DND-41 (cell line): ENCODE results near the gene PSMC3.

Source experiments
- ATAC-seq: fragments of 200-7000 bp; cut with Tn5 transposase; 3 replicates; pipeline ENCODE4 v1.9.1; 2021; ENCODE audit warnings: low read depth; ENCODE audit not compliant: insufficient read depth
- DNase-seq: peaks from one replicate; pipeline ENCODE4 v3.0.0-alpha.2; 2020
- H2AFZ ChIP-seq: 2 replicates; pipeline ENCODE4 v1.6.0; 2012; ENCODE audit warnings: low read depth, low read length
- H3K27ac ChIP-seq: 2 replicates; pipeline ENCODE4 v1.5.1; 2012; ENCODE audit warnings: low read length, inconsistent platforms
- H3K27me3 ChIP-seq: fragments of 200-600 bp; sonication (generic); 2 replicates; pipeline ENCODE4 v1.6.0; 2012; ENCODE audit warnings: low read length, mild to moderate bottlenecking, inconsistent platforms; ENCODE audit not compliant: insufficient read depth, poor library complexity
- H3K36me3 ChIP-seq: 2 replicates; pipeline ENCODE4 v1.5.1; 2012; ENCODE audit warnings: low read length, inconsistent platforms; ENCODE audit not compliant: insufficient read depth
- H3K4me1 ChIP-seq: 2 replicates; pipeline ENCODE4 v1.5.1; 2012; ENCODE audit warnings: mild to moderate bottlenecking, low read length; ENCODE audit not compliant: insufficient read depth
- H3K4me2 ChIP-seq: 2 replicates; pipeline ENCODE4 v1.6.0; 2012; ENCODE audit warnings: mild to moderate bottlenecking, moderate library complexity, low read length, inconsistent platforms; ENCODE audit not compliant: insufficient read depth
- H3K4me3 ChIP-seq, 2 experiments: fragments of 200-600 bp in 1 of 2; shearing (Covaris generic) in 1 of 2; 2 replicates each; pipeline ENCODE4 v1.5.1; 2012 to 2016; ENCODE audit warnings: inconsistent platforms in 2 of 2, low read length in 2 of 2, mild to moderate bottlenecking in 2 of 2, low read depth in 1 of 2, moderate library complexity in 1 of 2
- H3K79me2 ChIP-seq: 2 replicates; pipeline ENCODE4 v1.6.0; 2012; ENCODE audit warnings: low read length, inconsistent platforms; ENCODE audit not compliant: insufficient read depth
- H3K9ac ChIP-seq: 2 replicates; pipeline ENCODE4 v1.6.0; 2012; ENCODE audit warnings: low read depth, mild to moderate bottlenecking, inconsistent platforms, low read length, moderate library complexity
- H3K9me3 ChIP-seq: 2 replicates; pipeline ENCODE4 v1.5.1; 2012; ENCODE audit warnings: low read length, moderate library complexity, mild to moderate bottlenecking, inconsistent platforms; ENCODE audit not compliant: insufficient read depth, severe bottlenecking
- H4K20me1 ChIP-seq: 2 replicates; pipeline ENCODE4 v1.6.0; 2012; ENCODE audit warnings: low read length; ENCODE audit not compliant: insufficient read depth
- CTCF ChIP-seq: IDR thresholded peaks from 2 replicates; pipeline ENCODE4 v1.5.1; 2012; ENCODE audit warnings: borderline replicate concordance, low read length, moderate library complexity, mild to moderate bottlenecking; ENCODE audit not compliant: poor library complexity, severe bottlenecking; ENCODE audit errors: extremely low read depth
- EZH2 ChIP-seq: IDR thresholded peaks from 3 replicates; pipeline ENCODE4 v1.6.1; 2012; ENCODE audit warnings: borderline replicate concordance, low read depth, mild to moderate bottlenecking, moderate library complexity, low read length, inconsistent platforms; ENCODE audit not compliant: severe bottlenecking

Gene PSMC3

GRCh38 chr11:47431356-47432083, 5.3 kb upstream of the PSMC3 start:
- no peak overlapping the region for H3K4me3 ChIP-seq
- ATAC-seq (no peak), DNase-seq (no peak)
- H4K20me1 ChIP-seq: no peaks in the 10 kb centered on the region
- H3K27ac ChIP-seq: no peak overlapping the region
- no peaks in the 10 kb centered on the region for H3K36me3 ChIP-seq
- H3K4me2 ChIP-seq: no peak overlapping the region
- no peak for TF ChIP-seq EZH2
- H2AFZ ChIP-seq: no peak overlapping the region
- H3K9ac ChIP-seq: no peak overlapping the region
- H3K79me2 ChIP-seq: no peaks in the 10 kb centered on the region
- no peaks in the 10 kb centered on the region for H3K27me3 ChIP-seq
- H3K9me3 ChIP-seq: no peaks in the 10 kb centered on the region
- peaks cover 7% of the 10 kb centered on the region for H3K4me1 ChIP-seq

- Histone ChIP-seq H3K27me3 (no peaks in the 10 kb centered on the region), H3K9ac (no peak overlapping the region), H3K4me2 (no peak overlapping the region), H3K4me3 (no peak overlapping the region), H4K20me1 (no peaks in the 10 kb centered on the region), H3K4me1 (peaks cover 7% of the 10 kb centered on the region), H2AFZ (no peak overlapping the region), H3K79me2 (peaks cover 7% of the 10 kb centered on the region), H3K27ac (no peak overlapping the region), H3K9me3 (no peaks in the 10 kb centered on the region), H3K36me3 (peaks cover 2% of the 10 kb centered on the region; the same call in 1 of the 2 replicates)
- TF ChIP-seq CTCF (no peak), EZH2 (no peak)
- no peak for DNase-seq
- ATAC-seq: no peak
These were observed 4.3 kb upstream of the PSMC3 start for GRCh38 chr11:47430524-47430923.

GRCh38 chr11:47425611-47426010, 628 bp downstream of the PSMC3 start:
- no peak for DNase-seq
- H3K9ac ChIP-seq: peak overlapping the region; percentile 96
- TF ChIP-seq CTCF: no peak
- TF ChIP-seq EZH2: no peak
- no peaks in the 10 kb centered on the region for H3K9me3 ChIP-seq
- H4K20me1 ChIP-seq: peaks cover 13% of the 10 kb centered on the region
- H3K4me2 ChIP-seq: peak overlapping the region; percentile 85
- peak overlapping the region; percentile 98 for H2AFZ ChIP-seq
- ATAC-seq: peak; percentile 1; the same call in 1 of the 3 replicates
- H3K36me3 ChIP-seq: peaks cover 50% of the 10 kb centered on the region
- peak overlapping the region; percentile 100 for H3K27ac ChIP-seq
- H3K27me3 ChIP-seq: no peaks in the 10 kb centered on the region
- peaks cover 32% of the 10 kb centered on the region for H3K4me1 ChIP-seq
- H3K4me3 ChIP-seq: peak overlapping the region; percentile 94 to 100
- H3K79me2 ChIP-seq: peaks cover 37% of the 10 kb centered on the region

GRCh38 chr11:47418454-47419259, 7.6 kb downstream of the PSMC3 start:
- ATAC-seq (no peak; the same call in 2 of the 3 replicates), DNase-seq (no peak)
- Histone ChIP-seq H3K27ac (no peak overlapping the region), H3K4me2 (no peak overlapping the region), H3K9me3 (no peaks in the 10 kb centered on the region), H3K36me3 (peaks cover 89% of the 10 kb centered on the region), H3K27me3 (no peaks in the 10 kb centered on the region), H3K79me2 (peaks cover 11% of the 10 kb centered on the region), H3K4me1 (peaks cover 6% of the 10 kb centered on the region), H2AFZ (no peak overlapping the region), H3K4me3 (no peak overlapping the region), H3K9ac (no peak overlapping the region), H4K20me1 (peaks cover 7% of the 10 kb centered on the region; the same call in 1 of the 2 replicates)
- no peak for TF ChIP-seq EZH2
- TF ChIP-seq CTCF: no peak
